IMR-90 (cell line): ENCODE data around the gene POM121. TPM values are rescaled to one million over a fixed set of nuclear protein-coding genes. Genes with fewer than 3 reads are reported as not detected.
"Not testable (repeated sequence)": the region's sequence is repeated elsewhere in the genome, so short reads cannot be mapped to it uniquely, and the experiment has no call there.

Source experiments
- ATAC-seq: fragments of 200-7000 bp; cut with Tn5 transposase; 2 replicates; pipeline ENCODE4 v1.9.1; 2020; ENCODE audit warnings: low read depth, mild to moderate bottlenecking, moderate library complexity
- BruUV-seq: library from RNA; stranded (reverse); fragments of 400-500 nt; replicated peaks from 2 replicates; lab custom pipeline; 2021; lab: Mats Ljungman, UMichigan
- CTCF ChIA-PET: fragments of 300-600 bp; formaldehyde crosslinking; extraction: SDS; loops from one replicate; lab custom pipeline; 2021; ENCODE audit warnings: antibody characterized with exemption; lab: Yijun Ruan, JAX
- POLR2A ChIA-PET: fragments of 300-600 bp; sonication (Branson Sonifier 250); formaldehyde crosslinking; loops from one replicate; lab custom pipeline; 2022; ENCODE audit warnings: antibody characterized with exemption; ENCODE audit not compliant: unreplicated experiment; lab: Charles Lee
- DNase-seq: peaks from one replicate; pipeline ENCODE4 v3.0.0; 2013
- H2AFZ ChIP-seq: replicated peaks from 2 replicates; pipeline ENCODE3; 2013; ENCODE audit warnings: low read length, mild to moderate bottlenecking; ENCODE audit not compliant: poor library complexity
- H2AK5ac ChIP-seq: 2 replicates; pipeline ENCODE4 v1.6.1; 2013; ENCODE audit warnings: low read depth, low read length, inconsistent platforms
- H2AK9ac ChIP-seq: replicated peaks from 2 replicates; pipeline ENCODE3; 2013; ENCODE audit warnings: mild to moderate bottlenecking, low read depth, low read length, moderate library complexity; ENCODE audit not compliant: poor library complexity
- H2BK120ac ChIP-seq: 2 replicates; pipeline ENCODE4 v1.6.1; 2013; ENCODE audit warnings: low read depth, low read length, inconsistent platforms
- H2BK15ac ChIP-seq: 3 replicates; pipeline ENCODE4 v1.6.1; 2013; ENCODE audit warnings: low read depth, low read length, inconsistent platforms
- H2BK20ac ChIP-seq: 2 replicates; pipeline ENCODE4 v1.6.1; 2013; ENCODE audit warnings: low read depth, mild to moderate bottlenecking, inconsistent platforms, low read length, moderate library complexity
- H2BK5ac ChIP-seq: 2 replicates; pipeline ENCODE4 v1.6.1; 2013; ENCODE audit warnings: mild to moderate bottlenecking, low read depth, low read length, inconsistent platforms; ENCODE audit not compliant: poor library complexity, severe bottlenecking
- H3K14ac ChIP-seq: replicated peaks from 2 replicates; pipeline ENCODE4 v1.6.1; 2013; ENCODE audit warnings: low read depth, low read length, inconsistent platforms
- H3K18ac ChIP-seq: 2 replicates; pipeline ENCODE4 v1.6.1; 2013; ENCODE audit warnings: low read depth, low read length, control low read depth
- H3K23ac ChIP-seq: 2 replicates; pipeline ENCODE4 v1.6.1; 2013; ENCODE audit warnings: low read depth, low read length, inconsistent platforms
- H3K27ac ChIP-seq: 2 replicates; pipeline ENCODE4 v1.5.1; 2013; ENCODE audit warnings: mild to moderate bottlenecking, control low read depth, low read length; ENCODE audit not compliant: insufficient read depth
- H3K27me3 ChIP-seq: 2 replicates; pipeline ENCODE4 v1.6.1; 2013; ENCODE audit warnings: low read length; ENCODE audit not compliant: control insufficient read depth, insufficient read depth
- H3K36me3 ChIP-seq: 2 replicates; pipeline ENCODE4 v1.6.1; 2013; ENCODE audit warnings: low read length, mixed read lengths; ENCODE audit not compliant: control insufficient read depth, insufficient read depth
- H3K4ac ChIP-seq: 2 replicates; pipeline ENCODE4 v1.6.1; 2013; ENCODE audit warnings: low read depth, low read length, inconsistent platforms
- H3K4me1 ChIP-seq: 2 replicates; pipeline ENCODE4 v1.6.1; 2013; ENCODE audit warnings: low read length, mixed read lengths; ENCODE audit not compliant: control insufficient read depth, insufficient read depth
- H3K4me2 ChIP-seq: 2 replicates; pipeline ENCODE4 v1.6.1; 2013; ENCODE audit warnings: low read depth, mild to moderate bottlenecking, control low read depth, low read length, moderate library complexity
- H3K4me3 ChIP-seq: 2 replicates; pipeline ENCODE4 v1.5.1; 2013; ENCODE audit warnings: low read depth, mild to moderate bottlenecking, control low read depth, low read length, moderate library complexity; ENCODE audit not compliant: insufficient read depth
- H3K56ac ChIP-seq: 2 replicates; pipeline ENCODE4 v1.6.1; 2013; ENCODE audit warnings: low read length, inconsistent platforms; ENCODE audit not compliant: insufficient read depth; ENCODE audit errors: extremely low read depth
- H3K79me1 ChIP-seq, 2 experiments: 2 replicates each; pipeline ENCODE4 v1.6.1; 2013; ENCODE audit warnings: low read length in 2 of 2, inconsistent platforms in 1 of 2, low read depth in 1 of 2
- H3K9ac ChIP-seq: 2 replicates; pipeline ENCODE4 v1.6.1; 2013; ENCODE audit warnings: low read depth, low read length, control low read depth
- H3K9me1 ChIP-seq: 2 replicates; pipeline ENCODE4 v1.6.1; 2013; ENCODE audit warnings: low read length, inconsistent platforms; ENCODE audit not compliant: insufficient read depth
- H3K9me3 ChIP-seq: 2 replicates; pipeline ENCODE4 v1.6.1; 2013; ENCODE audit warnings: low read length; ENCODE audit not compliant: control insufficient read depth, insufficient read depth
- H4K20me1 ChIP-seq: 2 replicates; pipeline ENCODE4 v1.6.1; 2013; ENCODE audit warnings: low read length, inconsistent platforms; ENCODE audit not compliant: insufficient read depth
- H4K5ac ChIP-seq: 2 replicates; pipeline ENCODE4 v1.6.1; 2013; ENCODE audit warnings: mild to moderate bottlenecking, low read depth, low read length, control low read depth
- H4K8ac ChIP-seq, 2 experiments: 2 replicates each; pipeline ENCODE4 v1.6.1; 2013; ENCODE audit warnings: low read depth in 2 of 2, low read length in 2 of 2, control low read depth in 1 of 2, inconsistent platforms in 1 of 2
- H4K91ac ChIP-seq: 2 replicates; pipeline ENCODE4 v1.6.1; 2013; ENCODE audit warnings: low read depth, low read length, inconsistent platforms; ENCODE audit not compliant: insufficient read depth
- CTCF ChIP-seq: conservative IDR thresholded peaks from 2 replicates; pipeline ENCODE4 v1.5.1; 2012; ENCODE audit warnings: mild to moderate bottlenecking, low read depth, low read length, improper control_type of control experiment
- RAD21 ChIP-seq: IDR thresholded peaks from 2 replicates; pipeline ENCODE4 v1.6.1; 2012; ENCODE audit warnings: low read length, improper control_type of control experiment
- SMC3 ChIP-seq: fragments of 150-350 bp; IDR thresholded peaks from 2 replicates; pipeline ENCODE4 v1.6.1; 2016; ENCODE audit warnings: low read depth, mild to moderate bottlenecking, antibody characterized with exemption, low read length, moderate library complexity
- WGBS, 2 experiments: methylation state at CpG; one replicate each; pipeline versions ENCODE4 v1.1.5 to v1.1.7; 2013; ENCODE audit warnings: missing lambda C conversion rate in 2 of 2; ENCODE audit not compliant: insufficient read length in 1 of 2; ENCODE audit errors: extremely low coverage in 2 of 2; 5-methylcytosine and 5-hydroxymethylcytosine counted together
- dilution Hi-C: fragments of 300-500 bp; cut with HindIII; formaldehyde crosslinking; loops from one replicate; pipeline ENCODE4 v1.14.3; 2018; ENCODE audit warnings: low sequenced_read_pairs; ENCODE audit not compliant: unreplicated experiment
- in situ Hi-C: fragments of 300-500 bp; cut with MboI; formaldehyde crosslinking; loops from 3 replicates; pipeline ENCODE4 v1.14.3; 2019; ENCODE audit warnings: low sequenced_read_pairs, inconsistent platforms, mixed read lengths
- intact Hi-C: fragments of 100-400 bp; cut with micrococcal nuclease; formaldehyde crosslinking; loops from 2 replicates; pipeline ENCODE4 v1.10.0; 2022
- polyA plus RNA-seq, 3 experiments: library from polyadenylated mRNA; depleted of rRNA; stranded (reverse); fragments of >200 nt; gene quantifications; 2 replicates each; pipeline ENCODE4 v1.2.3, GENCODE V29; 2012; ENCODE audit warnings: low replicate concordance in 1 of 3
- total RNA-seq: library from RNA; depleted of rRNA; stranded (reverse); fragments of >200 nt; gene quantifications from 2 replicates; pipeline ENCODE4 v1.2.3, GENCODE V29; 2012

The POM121 gene
- total and polyA plus RNA-seq, 2 of the 4 experiments (the other 2 are of a cell fraction), result 1.8 to 15.5 TPM

DNA sequence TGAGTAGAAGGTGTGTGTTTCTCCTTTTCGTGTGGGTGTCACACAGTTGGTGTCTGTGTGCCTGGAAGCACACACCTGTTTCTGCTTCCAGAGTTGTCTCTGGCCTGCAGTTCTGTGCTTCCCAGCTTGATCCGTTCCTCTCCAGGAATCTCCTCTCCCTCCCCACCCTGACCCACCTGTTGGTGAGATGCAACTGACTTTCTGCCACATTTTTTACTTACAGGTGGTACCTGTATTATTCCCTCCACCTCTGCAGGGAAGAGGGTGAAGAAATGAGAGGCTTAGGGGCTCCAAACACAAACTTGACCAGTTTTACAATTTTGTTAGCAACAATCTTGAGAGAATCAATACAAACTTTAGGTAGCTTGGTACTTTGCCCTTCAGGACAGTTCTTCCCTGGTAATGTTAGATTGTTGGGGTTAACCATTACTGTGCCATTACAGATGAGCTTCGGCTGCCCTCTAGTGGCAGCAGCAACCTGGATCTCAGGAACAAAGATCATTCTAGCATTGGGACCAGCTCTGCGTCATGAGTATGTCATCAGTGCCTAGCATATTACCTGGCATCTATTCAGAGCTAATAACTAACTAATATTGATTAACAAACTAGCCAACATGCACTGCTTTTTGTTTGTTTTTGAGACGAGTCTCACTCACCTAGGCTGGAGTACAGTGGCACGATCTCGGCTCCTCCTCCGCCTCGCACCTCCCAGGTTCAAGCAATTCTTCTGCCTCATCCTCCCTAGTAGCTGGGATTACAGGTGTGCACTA, 10.0 kb upstream of the POM121 start:
- in situ Hi-C loops, result not testable (repeated sequence)
- ATAC-seq, result peak; percentile 91

More for the DNA sequence above, 10.0 kb upstream of the POM121 start:
- H3K14ac ChIP-seq, H3K27me3 ChIP-seq, H3K4me3 ChIP-seq, H2BK5ac ChIP-seq, H4K8ac ChIP-seq, H3K9me1 ChIP-seq, H3K56ac ChIP-seq, H3K9me3 ChIP-seq, H2AFZ ChIP-seq, H3K23ac ChIP-seq, H3K4ac ChIP-seq, H3K4me1 ChIP-seq, H3K18ac ChIP-seq, H4K91ac ChIP-seq, dilution Hi-C loops, H2BK20ac ChIP-seq, H2BK15ac ChIP-seq, H3K27ac ChIP-seq, BruUV-seq, H3K4me2 ChIP-seq, H2AK5ac ChIP-seq, CTCF ChIA-PET, H2BK120ac ChIP-seq, H3K9ac ChIP-seq, H4K5ac ChIP-seq, H2AK9ac ChIP-seq: not testable (repeated sequence)
- Histone ChIP-seq H3K79me1 (peaks cover 0 to 27% of the 10 kb centered on the region in 2 experiments; a peak in 2 of 4 replicates), H3K36me3 (peaks cover 21% of the 10 kb centered on the region), H4K20me1 (peaks cover 15% of the 10 kb centered on the region)
- WGBS, 2 experiments, result 13% methylated on average over 1 of the region's 9 CpGs; no CpG with 5 or more reads in 1 of the 2 experiments
- peak; percentile 56 for TF ChIP-seq CTCF
- peak; percentile 55 for TF ChIP-seq RAD21
- peak; percentile 29; the same call in 1 of the 2 replicates for TF ChIP-seq SMC3
- intact Hi-C loops, result loop anchor here (5.0 kb wide), 1 partner anchor 88 kb away; the partner anchor contains the start of gene TYW1B
- peak; percentile 71 for DNase-seq
- POLR2A ChIA-PET, result interaction anchor here (0.5 kb wide), 1 partner anchor 377 kb away, joined by 14 read pairs; no protein-coding TSS in a partner anchor
